ENCODE results near the gene KCTD1.

Gene KCTD1

DNA sequence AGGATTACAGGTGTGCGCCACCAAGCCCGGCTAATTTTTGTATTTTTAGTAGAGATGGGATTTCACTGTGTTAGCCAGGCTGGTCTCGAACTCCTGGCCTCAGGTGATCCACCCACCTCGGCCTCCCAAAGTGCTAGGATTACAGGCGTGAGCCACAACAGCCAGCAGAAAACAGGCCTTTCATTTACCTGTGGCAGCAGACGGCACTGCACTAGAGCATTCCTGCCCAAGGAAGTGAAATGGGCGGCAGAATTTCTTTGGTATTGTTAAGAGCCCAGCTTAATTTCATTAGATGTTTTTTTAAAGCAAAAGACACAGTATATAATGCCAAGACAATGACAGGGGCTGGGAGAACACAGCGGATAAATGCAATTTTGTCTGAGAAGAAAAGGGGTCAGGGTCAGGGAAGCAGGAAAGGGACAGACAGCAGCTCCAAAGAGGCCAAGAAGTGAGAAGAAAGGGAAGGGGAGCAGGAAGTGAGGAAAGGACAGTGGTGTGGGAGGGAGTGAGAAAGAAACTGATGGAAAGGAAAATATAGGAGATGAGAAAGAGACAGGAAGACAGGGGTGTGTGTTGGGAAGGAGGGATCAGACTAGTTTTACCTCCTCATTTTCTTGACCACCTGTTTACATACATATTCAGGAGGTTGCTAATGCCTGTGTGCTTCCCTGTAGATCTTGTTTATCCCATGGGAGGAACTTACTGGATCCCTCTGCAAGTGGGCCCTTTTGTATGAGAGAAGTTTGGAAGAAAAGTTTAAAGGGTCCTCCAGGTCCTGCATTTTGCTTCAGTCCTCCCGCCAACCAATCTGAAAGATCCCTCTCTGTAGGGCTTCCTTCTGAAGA, 32.5 kb downstream of the KCTD1 start:
- no peaks in the 10 kb centered on the region for H3K27me3 ChIP-seq (ENCODE audit: low read depth, low read length)
- H3K27ac ChIP-seq (ENCODE audit: low read length): no peak overlapping the region
- no peaks in the 10 kb centered on the region for H3K36me3 ChIP-seq (ENCODE audit: control insufficient read depth in 1 of 2, insufficient read depth in 2 of 2, low read length in 2 of 2)
- H3K4me1 ChIP-seq (ENCODE audit: control insufficient read depth in 1 of 2, insufficient read depth in 2 of 2, low read length in 2 of 2): no peaks in the 10 kb centered on the region
- no peaks in the 10 kb centered on the region for H3K9me3 ChIP-seq (ENCODE audit: control insufficient read depth in 1 of 2, low read length in 2 of 2)
- H3K4me3 ChIP-seq (ENCODE audit: low read depth in 1 of 2, low read length in 2 of 2): no peak overlapping the region

DNA sequence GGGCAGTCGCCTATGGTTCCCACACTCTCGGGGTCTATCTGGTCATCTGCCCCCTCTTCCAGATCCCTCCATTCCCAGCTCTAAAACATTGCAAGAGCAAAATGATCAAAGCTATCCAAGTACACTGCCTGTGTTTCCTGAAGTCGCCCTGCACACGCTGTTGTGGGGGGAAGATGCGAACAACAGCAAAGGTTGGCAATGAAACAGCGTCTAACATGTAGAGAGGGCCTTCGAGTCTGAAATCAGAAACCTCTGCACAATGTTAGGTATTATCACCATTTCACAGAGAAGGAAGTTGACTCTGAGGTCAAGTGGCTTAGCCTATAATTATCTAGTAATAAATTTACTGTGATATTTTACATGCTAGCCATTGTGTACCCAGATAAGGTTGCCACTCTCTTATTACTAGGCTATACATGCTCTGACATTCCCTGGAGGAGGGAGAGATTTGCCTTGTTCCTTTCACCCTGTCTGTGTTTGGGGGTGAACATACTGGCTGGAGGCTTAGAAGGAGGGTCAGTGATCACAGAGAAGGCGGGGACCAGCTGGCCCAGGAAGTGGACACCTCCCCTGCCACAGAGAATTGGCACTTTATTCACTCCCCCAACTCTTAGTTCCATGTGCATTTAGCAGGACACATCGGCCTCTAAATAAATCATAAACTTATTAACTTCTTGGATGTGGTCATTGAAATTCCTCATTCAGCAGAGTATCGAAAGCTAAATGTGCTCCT, 36.8 kb downstream of the KCTD1 start:
- Histone ChIP-seq H3K4me3 (ENCODE audit: low read depth in 1 of 2, low read length in 2 of 2) (no peak overlapping the region), H3K36me3 (ENCODE audit: control insufficient read depth in 1 of 2, insufficient read depth in 2 of 2, low read length in 2 of 2) (no peaks in the 10 kb centered on the region), H3K27me3 (ENCODE audit: low read depth, low read length) (no peaks in the 10 kb centered on the region), H3K9me3 (ENCODE audit: control insufficient read depth in 1 of 2, low read length in 2 of 2) (no peaks in the 10 kb centered on the region), H3K27ac (ENCODE audit: low read length) (no peak overlapping the region), H3K4me1 (ENCODE audit: control insufficient read depth in 1 of 2, insufficient read depth in 2 of 2, low read length in 2 of 2) (peaks cover 0 to 5% of the 10 kb centered on the region in 2 donors)

DNA sequence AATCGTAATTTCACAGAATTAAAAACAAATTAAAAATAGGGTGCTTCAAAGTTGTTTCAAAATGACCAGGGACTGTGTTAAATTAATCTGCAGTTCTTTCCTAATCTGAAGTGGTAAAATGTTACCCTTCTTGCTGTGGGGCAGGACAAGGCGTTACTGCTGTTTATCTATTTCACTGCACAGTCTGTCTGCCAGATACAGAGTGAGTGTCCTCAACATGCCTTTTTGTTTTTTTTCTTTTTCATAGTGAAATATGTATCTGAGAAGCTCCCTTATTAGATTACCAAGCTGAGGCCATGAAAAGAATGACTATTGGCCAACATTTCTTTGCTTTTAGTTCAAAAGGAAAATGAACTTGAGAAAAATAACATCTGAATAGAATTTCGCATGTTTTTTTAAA, 38.0 kb downstream of the KCTD1 start:
- Histone ChIP-seq H3K9me3 (ENCODE audit: control insufficient read depth in 1 of 2, low read length in 2 of 2) (no peaks in the 10 kb centered on the region), H3K27ac (ENCODE audit: low read length) (no peak overlapping the region), H3K4me1 (ENCODE audit: control insufficient read depth in 1 of 2, insufficient read depth in 2 of 2, low read length in 2 of 2) (peaks cover 0 to 5% of the 10 kb centered on the region in 2 donors), H3K4me3 (ENCODE audit: low read depth in 1 of 2, low read length in 2 of 2) (no peak overlapping the region), H3K27me3 (ENCODE audit: low read depth, low read length) (no peaks in the 10 kb centered on the region), H3K36me3 (ENCODE audit: control insufficient read depth in 1 of 2, insufficient read depth in 2 of 2, low read length in 2 of 2) (no peaks in the 10 kb centered on the region)

DNA sequence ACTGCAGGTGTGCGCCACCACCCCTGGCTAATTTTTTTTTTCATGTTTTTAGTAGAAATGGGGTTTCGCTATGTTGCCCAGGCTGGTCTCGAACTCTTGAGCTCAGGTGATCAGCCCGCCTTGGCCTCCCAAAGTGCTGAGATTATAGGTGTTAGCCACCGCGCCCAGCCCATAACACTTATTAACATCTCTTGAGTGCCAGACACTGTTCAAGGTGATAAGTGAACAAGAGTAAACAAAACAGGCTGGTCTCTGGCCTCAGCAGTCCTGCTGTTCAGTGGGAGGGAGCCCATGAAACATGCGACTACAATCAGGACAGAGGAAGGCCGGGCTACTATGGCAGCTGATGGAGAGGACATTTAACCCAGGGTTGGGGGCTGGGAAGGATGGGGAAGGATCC, 42.3 kb downstream of the KCTD1 start:
- Histone ChIP-seq H3K27ac (ENCODE audit: low read length) (no peak overlapping the region), H3K4me3 (ENCODE audit: low read depth in 1 of 2, low read length in 2 of 2) (no peak overlapping the region)

DNA sequence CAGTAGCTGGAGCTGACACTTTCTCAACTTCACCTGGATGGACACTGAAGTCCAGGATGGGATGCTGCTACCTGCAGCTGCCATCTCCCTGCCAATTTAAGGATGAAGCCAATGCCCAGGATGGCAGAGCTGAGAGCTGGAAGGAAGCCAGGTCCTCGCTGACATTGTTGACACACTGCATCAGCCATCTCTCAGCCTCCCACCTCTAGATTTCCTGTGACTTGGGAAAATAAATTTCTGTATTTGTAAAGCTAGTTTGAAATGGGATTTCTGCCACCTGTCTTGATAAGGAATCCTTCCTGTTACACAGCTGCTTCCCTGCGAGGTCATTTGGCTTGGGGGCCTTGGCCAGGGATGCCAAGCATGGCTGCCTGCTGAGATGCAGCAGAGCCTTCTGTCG, 43.5 kb downstream of the KCTD1 start:
- Histone ChIP-seq H3K9me3 (ENCODE audit: control insufficient read depth in 1 of 2, low read length in 2 of 2) (no peaks in the 10 kb centered on the region), H3K36me3 (ENCODE audit: control insufficient read depth in 1 of 2, insufficient read depth in 2 of 2, low read length in 2 of 2) (peaks cover 0 to 3% of the 10 kb centered on the region in 2 donors), H3K4me3 (ENCODE audit: low read depth in 1 of 2, low read length in 2 of 2) (no peak overlapping the region), H3K27me3 (ENCODE audit: low read depth, low read length) (no peaks in the 10 kb centered on the region), H3K27ac (ENCODE audit: low read length) (no peak overlapping the region), H3K4me1 (ENCODE audit: control insufficient read depth in 1 of 2, insufficient read depth in 2 of 2, low read length in 2 of 2) (no peaks in the 10 kb centered on the region)

More for the DNA sequence above, 42.3 kb downstream of the KCTD1 start:
- Histone ChIP-seq H3K9me3 (ENCODE audit: control insufficient read depth in 1 of 2, low read length in 2 of 2) (no peaks in the 10 kb centered on the region), H3K27me3 (ENCODE audit: low read depth, low read length) (no peaks in the 10 kb centered on the region), H3K4me1 (ENCODE audit: control insufficient read depth in 1 of 2, insufficient read depth in 2 of 2, low read length in 2 of 2) (peaks cover 0 to 5% of the 10 kb centered on the region in 2 donors), H3K36me3 (ENCODE audit: control insufficient read depth in 1 of 2, insufficient read depth in 2 of 2, low read length in 2 of 2) (peaks cover 0 to under 1% of the 10 kb centered on the region in 2 donors)

DNA sequence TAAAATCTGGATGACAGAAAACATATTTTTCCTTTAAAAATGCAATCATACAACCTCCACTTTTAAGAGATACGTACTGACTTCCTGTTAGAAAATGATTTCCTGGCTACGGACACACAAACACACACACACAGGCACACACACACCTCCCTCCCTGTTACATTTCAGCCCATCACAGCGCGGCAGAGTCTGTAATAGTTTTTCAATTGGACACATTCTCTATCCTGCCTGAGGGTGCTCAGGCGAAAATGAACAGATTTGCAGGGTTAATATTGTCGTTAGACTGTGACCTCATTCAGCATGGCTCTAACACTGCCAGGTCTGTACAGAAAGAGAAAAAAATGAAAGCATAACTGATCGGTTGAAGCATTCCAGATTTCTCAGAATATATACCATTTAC, 45.0 kb downstream of the KCTD1 start:
- H3K27me3 ChIP-seq (ENCODE audit: low read depth, low read length): no peaks in the 10 kb centered on the region
- no peak overlapping the region for H3K27ac ChIP-seq (ENCODE audit: low read length)
- H3K4me3 ChIP-seq (ENCODE audit: low read depth in 1 of 2, low read length in 2 of 2): no peak overlapping the region
- H3K36me3 ChIP-seq (ENCODE audit: control insufficient read depth in 1 of 2, insufficient read depth in 2 of 2, low read length in 2 of 2): peaks cover 0 to 3% of the 10 kb centered on the region in 2 donors
- no peaks in the 10 kb centered on the region for H3K4me1 ChIP-seq (ENCODE audit: control insufficient read depth in 1 of 2, insufficient read depth in 2 of 2, low read length in 2 of 2)
- H3K9me3 ChIP-seq (ENCODE audit: control insufficient read depth in 1 of 2, low read length in 2 of 2): no peaks in the 10 kb centered on the region

DNA sequence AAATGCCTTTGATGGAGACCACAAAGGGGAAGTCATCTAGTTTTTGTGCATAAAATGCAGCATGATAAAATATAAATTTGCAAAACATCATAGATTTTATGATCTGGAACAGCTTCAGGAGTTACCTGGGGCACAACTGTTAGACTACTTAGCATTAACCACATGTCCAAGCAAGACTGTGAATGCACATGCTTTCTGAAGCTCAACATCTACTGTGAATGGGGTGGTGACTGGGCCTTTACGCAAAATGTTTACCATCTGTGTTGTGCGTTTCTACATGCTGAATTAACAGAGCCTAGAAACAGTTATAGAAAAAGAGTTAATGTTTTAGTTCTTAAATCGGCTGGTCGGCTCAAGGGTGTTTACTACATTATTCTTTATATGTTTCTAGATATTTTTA, 45.5 kb downstream of the KCTD1 start:
- H3K4me1 ChIP-seq (ENCODE audit: control insufficient read depth in 1 of 2, insufficient read depth in 2 of 2, low read length in 2 of 2): no peaks in the 10 kb centered on the region

DNA sequence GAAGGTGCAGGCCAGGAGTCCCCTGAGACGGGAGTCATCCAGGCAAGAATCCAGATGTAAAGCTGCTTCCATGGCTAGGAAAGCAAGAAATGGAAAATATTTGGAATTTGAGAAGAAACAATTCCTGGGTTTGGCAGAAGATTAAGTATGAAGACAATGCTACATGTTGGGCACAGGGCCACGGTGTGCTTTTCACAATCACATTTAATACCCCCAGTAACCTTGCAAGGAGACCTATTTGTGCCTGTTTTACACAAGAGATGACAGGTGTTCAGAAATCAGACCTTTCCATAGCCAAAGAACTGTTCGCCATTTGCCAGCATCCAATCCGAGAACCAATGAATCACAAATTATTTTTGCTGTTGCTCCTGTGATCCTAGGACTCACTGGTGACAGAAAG, 50.5 kb downstream of the KCTD1 start:
- Histone ChIP-seq H3K4me1 (ENCODE audit: control insufficient read depth in 1 of 2, insufficient read depth in 2 of 2, low read length in 2 of 2) (no peaks in the 10 kb centered on the region), H3K9me3 (ENCODE audit: control insufficient read depth in 1 of 2, low read length in 2 of 2) (no peaks in the 10 kb centered on the region)

More for the DNA sequence above, 45.5 kb downstream of the KCTD1 start:
- no peak overlapping the region for H3K27ac ChIP-seq (ENCODE audit: low read length)
- no peak overlapping the region for H3K4me3 ChIP-seq (ENCODE audit: low read depth in 1 of 2, low read length in 2 of 2)
- peaks cover 0 to 3% of the 10 kb centered on the region in 2 donors for H3K36me3 ChIP-seq (ENCODE audit: control insufficient read depth in 1 of 2, insufficient read depth in 2 of 2, low read length in 2 of 2)
- no peaks in the 10 kb centered on the region for H3K9me3 ChIP-seq (ENCODE audit: control insufficient read depth in 1 of 2, low read length in 2 of 2)
- no peaks in the 10 kb centered on the region for H3K27me3 ChIP-seq (ENCODE audit: low read depth, low read length)

DNA sequence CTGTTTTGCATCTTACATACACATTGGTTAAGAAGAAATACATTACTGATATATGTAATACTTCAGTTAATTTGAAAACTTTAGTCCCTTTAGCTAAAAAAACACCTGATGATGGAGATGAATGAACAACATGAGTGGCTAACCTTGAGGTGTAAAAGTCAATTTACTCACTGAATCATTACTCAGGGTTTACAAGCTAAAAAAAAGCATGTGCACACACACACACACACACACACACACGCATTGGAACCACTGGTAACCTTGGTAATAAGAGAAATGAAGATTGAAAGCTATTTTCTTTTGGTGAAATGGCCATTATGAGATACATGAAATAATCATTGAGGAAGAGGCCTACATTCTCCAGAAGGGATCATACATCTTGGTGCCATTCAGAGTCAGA, 51.8 kb downstream of the KCTD1 start:
- Histone ChIP-seq H3K9me3 (ENCODE audit: control insufficient read depth in 1 of 2, low read length in 2 of 2) (no peaks in the 10 kb centered on the region), H3K27me3 (ENCODE audit: low read depth, low read length) (no peaks in the 10 kb centered on the region), H3K4me1 (ENCODE audit: control insufficient read depth in 1 of 2, insufficient read depth in 2 of 2, low read length in 2 of 2) (no peaks in the 10 kb centered on the region), H3K27ac (ENCODE audit: low read length) (no peak overlapping the region), H3K4me3 (ENCODE audit: low read depth in 1 of 2, low read length in 2 of 2) (no peak overlapping the region), H3K36me3 (ENCODE audit: control insufficient read depth in 1 of 2, insufficient read depth in 2 of 2, low read length in 2 of 2) (peaks cover 0 to 7% of the 10 kb centered on the region in 2 donors)

More for the DNA sequence above, 50.5 kb downstream of the KCTD1 start:
- peaks cover 0 to 7% of the 10 kb centered on the region in 2 donors for H3K36me3 ChIP-seq (ENCODE audit: control insufficient read depth in 1 of 2, insufficient read depth in 2 of 2, low read length in 2 of 2)
- no peaks in the 10 kb centered on the region for H3K27me3 ChIP-seq (ENCODE audit: low read depth, low read length)
- no peak overlapping the region for H3K4me3 ChIP-seq (ENCODE audit: low read depth in 1 of 2, low read length in 2 of 2)
- H3K27ac ChIP-seq (ENCODE audit: low read length): no peak overlapping the region

DNA sequence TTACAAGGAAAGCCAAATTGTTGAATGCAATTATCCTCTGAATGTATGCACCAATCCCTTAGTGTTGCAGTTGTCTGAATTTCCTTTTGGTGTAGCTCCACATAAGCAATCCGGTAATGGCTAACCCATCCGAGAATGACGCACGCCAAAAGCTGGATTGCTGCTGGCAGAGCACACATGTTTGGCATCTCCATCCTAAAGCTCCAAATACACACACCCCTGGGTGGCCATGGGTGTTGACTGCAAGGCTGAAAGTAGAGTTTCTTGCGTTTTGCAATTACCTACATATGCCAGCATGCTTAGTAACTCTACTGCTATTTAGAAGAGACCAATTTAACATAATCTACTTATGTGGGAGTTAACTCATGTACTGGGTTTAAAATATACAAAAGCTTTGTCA, 53.1 kb downstream of the KCTD1 start:
- Histone ChIP-seq H3K4me1 (ENCODE audit: control insufficient read depth in 1 of 2, insufficient read depth in 2 of 2, low read length in 2 of 2) (no peaks in the 10 kb centered on the region), H3K27ac (ENCODE audit: low read length) (no peak overlapping the region), H3K36me3 (ENCODE audit: control insufficient read depth in 1 of 2, insufficient read depth in 2 of 2, low read length in 2 of 2) (peaks cover 0 to 3% of the 10 kb centered on the region in 2 donors), H3K27me3 (ENCODE audit: low read depth, low read length) (no peaks in the 10 kb centered on the region), H3K4me3 (ENCODE audit: low read depth in 1 of 2, low read length in 2 of 2) (no peak overlapping the region), H3K9me3 (ENCODE audit: control insufficient read depth in 1 of 2, low read length in 2 of 2) (no peaks in the 10 kb centered on the region)

DNA sequence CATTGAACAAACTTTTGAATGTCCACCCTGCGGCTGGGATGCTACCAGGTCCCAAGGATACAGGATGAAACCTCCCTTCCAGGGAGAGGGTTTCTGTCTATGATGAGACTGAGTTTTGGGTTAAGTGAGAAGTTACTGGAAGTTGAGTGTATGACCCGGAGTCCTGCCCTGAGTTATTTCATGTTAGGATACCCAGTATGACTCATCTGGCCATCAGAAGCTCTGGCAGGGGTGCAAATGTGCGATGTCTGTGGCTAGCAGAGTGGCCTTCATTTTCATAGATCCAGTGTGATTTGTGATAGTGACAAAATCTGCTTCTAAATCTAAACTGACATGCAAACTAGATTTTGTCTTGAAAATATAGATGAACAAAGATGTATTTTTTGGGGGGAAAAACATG, 55.3 kb downstream of the KCTD1 start:
- Histone ChIP-seq H3K4me3 (ENCODE audit: low read depth in 1 of 2, low read length in 2 of 2) (no peak overlapping the region), H3K9me3 (ENCODE audit: control insufficient read depth in 1 of 2, low read length in 2 of 2) (no peaks in the 10 kb centered on the region), H3K36me3 (ENCODE audit: control insufficient read depth in 1 of 2, insufficient read depth in 2 of 2, low read length in 2 of 2) (peaks cover 0 to 3% of the 10 kb centered on the region in 2 donors), H3K27ac (ENCODE audit: low read length) (no peak overlapping the region), H3K4me1 (ENCODE audit: control insufficient read depth in 1 of 2, insufficient read depth in 2 of 2, low read length in 2 of 2) (no peaks in the 10 kb centered on the region), H3K27me3 (ENCODE audit: low read depth, low read length) (no peaks in the 10 kb centered on the region)

All from muscle layer of duodenum (tissue), 2 donors.